ENCODE data around the gene ARHGAP6.
A peak's percentile ranks its signal among the peaks of the same experiment; 100 is the strongest.

Gene ARHGAP6

GRCh38 chrX:11346121-11346682 is 319.5 kb downstream of the ARHGAP6 start:
- no peak overlapping the region for H3K4me3 ChIP-seq (ENCODE audit: low read depth, low read length)
- DNase-seq (ENCODE audit: low read depth): no peak
- no peak for TF ChIP-seq CTCF (IDR thresholded peaks at IDR 0.05; ENCODE audit: control insufficient read depth, extremely low read depth, insufficient read depth)

- no peak for TF ChIP-seq CTCF (IDR thresholded peaks at IDR 0.05; ENCODE audit: control insufficient read depth, extremely low read depth, insufficient read depth)
- no peak overlapping the region for H3K4me3 ChIP-seq (ENCODE audit: low read depth, low read length)
- no peak for DNase-seq (ENCODE audit: low read depth)
Measured at GRCh38 chrX:11342673-11343072, 323.0 kb downstream of the ARHGAP6 start.

- DNase-seq (ENCODE audit: low read depth): peak; percentile 47
- TF ChIP-seq CTCF (IDR thresholded peaks at IDR 0.05; ENCODE audit: control insufficient read depth, extremely low read depth, insufficient read depth): no peak
- H3K4me3 ChIP-seq (ENCODE audit: low read depth, low read length): no peak overlapping the region
Measured at GRCh38 chrX:11341274-11342201, 324.2 kb downstream of the ARHGAP6 start.

- DNase-seq (ENCODE audit: low read depth): no peak
- TF ChIP-seq CTCF (IDR thresholded peaks at IDR 0.05; ENCODE audit: control insufficient read depth, extremely low read depth, insufficient read depth): no peak
- H3K4me3 ChIP-seq (ENCODE audit: low read depth, low read length): no peak overlapping the region
Measured at GRCh38 chrX:11337292-11338009, 328.3 kb downstream of the ARHGAP6 start.

GRCh38 chrX:11336201-11336600 is 329.5 kb downstream of the ARHGAP6 start:
- TF ChIP-seq CTCF (IDR thresholded peaks at IDR 0.05; ENCODE audit: control insufficient read depth, extremely low read depth, insufficient read depth): no peak
- no peak for DNase-seq (ENCODE audit: low read depth)
- no peak overlapping the region for H3K4me3 ChIP-seq (ENCODE audit: low read depth, low read length)

- TF ChIP-seq CTCF (IDR thresholded peaks at IDR 0.05; ENCODE audit: control insufficient read depth, extremely low read depth, insufficient read depth): no peak
- no peak for DNase-seq (ENCODE audit: low read depth)
- no peak overlapping the region for H3K4me3 ChIP-seq (ENCODE audit: low read depth, low read length)
Measured at GRCh38 chrX:11334165-11334564, 331.6 kb downstream of the ARHGAP6 start.
